Prostate gland (tissue), 2 donors: ENCODE data around the gene SLC12A5.

Experiments used
- CTCF ChIP-seq, 4 experiments: fragments of 200-600 bp in 2 of 4; fragments of 450-650 bp in 2 of 4; sonication (generic) in 2 of 4; IDR thresholded peaks; 1 replicate in 3 of 4; 2 replicates in 1 of 4; pipeline ENCODE4 v1.5.1; 2016 to 2019; ENCODE audit warnings: antibody characterized with exemption in 4 of 4, mild to moderate bottlenecking in 2 of 4, moderate library complexity in 2 of 4
- POLR2A ChIP-seq: fragments of 450-650 bp; IDR thresholded peaks from one replicate; pipeline ENCODE4 v1.6.1; 2016; ENCODE audit warnings: antibody characterized with exemption, mild to moderate bottlenecking

- TF ChIP-seq CTCF (IDR thresholded peaks at IDR 0.05), result no peak
- TF ChIP-seq POLR2A, result no peak
Measured at GRCh38 chr20:46060301-46060881, 31.4 kb downstream of the SLC12A5 start.
